ENCODE results near the gene GAB1.

- TF ChIP-seq EZH2phosphoT487 (IDR thresholded peaks at IDR 0.05; ENCODE audit: insufficient read depth, low read depth), result no peak
- TF ChIP-seq EZH2 (IDR thresholded peaks at IDR 0.05; ENCODE audit: insufficient read depth, poor library complexity, severe bottlenecking), result no peak
These were observed 149.6 kb downstream of the GAB1 start for GRCh38 chr4:143486314-143486713.
